Type B pancreatic cell (in vitro differentiated cells): Measurements from ENCODE around the gene SCARF2. TPM values are rescaled to one million over a fixed set of nuclear protein-coding genes. Genes with fewer than 3 reads are reported as not detected.

Source experiments
- DNase-seq: peaks from one replicate; pipeline ENCODE4 v3.0.0; 2021; ENCODE audit warnings: mixed read lengths; ENCODE audit not compliant: unreplicated experiment; ENCODE audit errors: extremely low spot score
- H3K27ac Mint-ChIP-seq: 2 replicates; pipeline ENCODE4 v1.8.0; 2021; ENCODE audit warnings: mild to moderate bottlenecking, mixed read lengths
- H3K27me3 Mint-ChIP-seq: 2 replicates; pipeline ENCODE4 v1.8.0; 2021; ENCODE audit warnings: mixed read lengths
- H3K36me3 Mint-ChIP-seq: 2 replicates; pipeline ENCODE4 v1.8.0; 2021; ENCODE audit warnings: mixed read lengths
- H3K4me1 Mint-ChIP-seq: one replicate; pipeline ENCODE4 v1.8.0; 2021; ENCODE audit warnings: mixed read lengths; ENCODE audit not compliant: unreplicated experiment
- H3K4me3 Mint-ChIP-seq: 2 replicates; pipeline ENCODE4 v1.8.0; 2021; ENCODE audit warnings: mild to moderate bottlenecking, mixed read lengths
- H3K9me3 Mint-ChIP-seq: 2 replicates; pipeline ENCODE4 v1.8.0; 2021; ENCODE audit warnings: mixed read lengths
- CTCF ChIP-seq: fragments of 200-600 bp; sonication (generic); conservative IDR thresholded peaks from 2 replicates; pipeline ENCODE4 v1.5.0; 2021; ENCODE audit warnings: antibody characterized with exemption, mild to moderate bottlenecking
- total RNA-seq: library from RNA; stranded (reverse); gene quantifications from 2 replicates; pipeline ENCODE4 v1.2.1, GENCODE V29; 2021; ENCODE audit warnings: low replicate concordance

The SCARF2 gene
- total RNA-seq, 1 donor from 2014 or later = 21.7 TPM

- Mint-ChIP-seq H3K4me3 (no peak overlapping the region), H3K27ac (no peak overlapping the region), H3K9me3 (no peaks in the 10 kb centered on the region), H3K27me3 (peaks cover 8% of the 10 kb centered on the region), H3K4me1 (peaks cover 8% of the 10 kb centered on the region), H3K36me3 (peaks cover 3% of the 10 kb centered on the region)
- DNase-seq = no peak
- no peak for TF ChIP-seq CTCF
Observed at GRCh38 chr22:20442485-20443284, 5.1 kb upstream of the SCARF2 start.

- no peak for TF ChIP-seq CTCF
- H3K4me1 Mint-ChIP-seq = peaks cover 8% of the 10 kb centered on the region
- no peak overlapping the region for H3K27ac Mint-ChIP-seq
- no peaks in the 10 kb centered on the region for H3K9me3 Mint-ChIP-seq
- H3K4me3 Mint-ChIP-seq = no peak overlapping the region
- DNase-seq = no peak
- peaks cover 11% of the 10 kb centered on the region for H3K27me3 Mint-ChIP-seq
- peaks cover 3% of the 10 kb centered on the region for H3K36me3 Mint-ChIP-seq
Observed at GRCh38 chr22:20441631-20442484, 4.2 kb upstream of the SCARF2 start.

GRCh38 chr22:20440637-20441591, 3.3 kb upstream of the SCARF2 start:
- no peak for DNase-seq
- TF ChIP-seq CTCF = no peak
- no peaks in the 10 kb centered on the region for H3K9me3 Mint-ChIP-seq
- peaks cover 13% of the 10 kb centered on the region for H3K27me3 Mint-ChIP-seq
- no peak overlapping the region for H3K4me3 Mint-ChIP-seq
- no peak overlapping the region for H3K27ac Mint-ChIP-seq
- peaks cover 8% of the 10 kb centered on the region for H3K4me1 Mint-ChIP-seq
- H3K36me3 Mint-ChIP-seq = peaks cover 3% of the 10 kb centered on the region

- Mint-ChIP-seq H3K4me1 (peaks cover 17% of the 10 kb centered on the region), H3K4me3 (no peak overlapping the region), H3K9me3 (no peaks in the 10 kb centered on the region), H3K36me3 (peaks cover 7% of the 10 kb centered on the region), H3K27me3 (peaks cover 21% of the 10 kb centered on the region), H3K27ac (no peak overlapping the region)
- DNase-seq = no peak
- TF ChIP-seq CTCF = no peak
Observed at GRCh38 chr22:20439928-20440575, 2.4 kb upstream of the SCARF2 start.

GRCh38 chr22:20439556-20439927, 1.9 kb upstream of the SCARF2 start:
- H3K4me3 Mint-ChIP-seq = peak overlapping the region; percentile 87
- peak overlapping the region; percentile 43 for H3K27ac Mint-ChIP-seq
- peaks cover 11% of the 10 kb centered on the region for H3K36me3 Mint-ChIP-seq
- H3K9me3 Mint-ChIP-seq = no peaks in the 10 kb centered on the region
- H3K4me1 Mint-ChIP-seq = peaks cover 22% of the 10 kb centered on the region
- H3K27me3 Mint-ChIP-seq = peaks cover 26% of the 10 kb centered on the region
- TF ChIP-seq CTCF = no peak
- DNase-seq = no peak
